SK-N-MC (cell line): Measurements from ENCODE around the gene CLDND2.

Source experiments
- EZH2 ChIP-seq: fragments of 200-600 bp; sonication (generic); IDR thresholded peaks from one replicate; pipeline ENCODE4 v1.6.1; 2017; ENCODE audit warnings: antibody characterized with exemption
- POLR2AphosphoS5 ChIP-seq: IDR thresholded peaks from 2 replicates; pipeline ENCODE4 v1.6.1; 2012; ENCODE audit warnings: mild to moderate bottlenecking, low read depth, low read length, borderline replicate concordance

DNA sequence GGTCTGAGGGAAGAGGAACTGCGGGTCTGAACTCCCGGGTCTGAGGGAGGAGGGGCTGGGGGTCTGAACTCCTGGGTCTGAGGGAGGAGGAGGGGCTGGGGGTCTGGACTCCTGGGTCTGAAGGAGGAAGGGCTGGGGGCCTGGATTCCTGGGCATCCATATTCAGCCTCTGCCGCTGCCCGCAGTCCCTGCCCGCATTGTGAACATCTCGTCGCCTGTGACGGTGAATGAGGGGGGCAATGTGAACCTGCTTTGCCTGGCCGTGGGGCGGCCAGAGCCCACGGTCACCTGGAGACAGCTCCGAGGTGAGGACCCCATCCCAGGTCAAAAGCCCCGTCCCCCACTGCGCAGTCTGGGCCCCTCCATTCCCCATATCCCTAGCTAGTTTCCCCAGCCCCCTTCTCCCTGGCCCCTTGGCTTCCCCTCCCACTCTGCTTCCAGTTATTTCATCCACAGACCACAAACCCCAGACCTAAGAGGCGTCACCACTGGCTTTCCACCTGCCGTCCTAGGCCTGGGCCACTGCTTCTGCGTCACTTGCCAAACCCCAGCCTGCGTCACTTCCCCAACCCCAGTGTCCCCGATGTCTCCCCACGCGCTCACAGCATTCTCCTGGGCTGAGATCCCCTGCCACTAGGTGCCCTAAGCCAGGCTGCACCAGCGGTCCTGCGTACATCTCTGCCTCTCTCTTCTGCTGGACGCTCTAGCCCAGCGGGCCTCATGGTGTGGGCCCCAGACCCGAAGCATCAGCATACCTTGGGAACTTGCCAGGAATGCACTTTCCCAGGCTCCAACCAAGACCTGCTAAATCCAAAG is 43.4 kb downstream of the CLDND2 start:
- TF ChIP-seq POLR2AphosphoS5 (no peak), EZH2 (no peak)
